Measurements from ENCODE around the gene CASP9.
A peak's percentile ranks its signal among the peaks of the same experiment; 100 is the strongest.
"Not testable (repeated sequence)": the region's sequence is repeated elsewhere in the genome, so short reads cannot be mapped to it uniquely, and the experiment has no call there.

The CASP9 gene

DNA sequence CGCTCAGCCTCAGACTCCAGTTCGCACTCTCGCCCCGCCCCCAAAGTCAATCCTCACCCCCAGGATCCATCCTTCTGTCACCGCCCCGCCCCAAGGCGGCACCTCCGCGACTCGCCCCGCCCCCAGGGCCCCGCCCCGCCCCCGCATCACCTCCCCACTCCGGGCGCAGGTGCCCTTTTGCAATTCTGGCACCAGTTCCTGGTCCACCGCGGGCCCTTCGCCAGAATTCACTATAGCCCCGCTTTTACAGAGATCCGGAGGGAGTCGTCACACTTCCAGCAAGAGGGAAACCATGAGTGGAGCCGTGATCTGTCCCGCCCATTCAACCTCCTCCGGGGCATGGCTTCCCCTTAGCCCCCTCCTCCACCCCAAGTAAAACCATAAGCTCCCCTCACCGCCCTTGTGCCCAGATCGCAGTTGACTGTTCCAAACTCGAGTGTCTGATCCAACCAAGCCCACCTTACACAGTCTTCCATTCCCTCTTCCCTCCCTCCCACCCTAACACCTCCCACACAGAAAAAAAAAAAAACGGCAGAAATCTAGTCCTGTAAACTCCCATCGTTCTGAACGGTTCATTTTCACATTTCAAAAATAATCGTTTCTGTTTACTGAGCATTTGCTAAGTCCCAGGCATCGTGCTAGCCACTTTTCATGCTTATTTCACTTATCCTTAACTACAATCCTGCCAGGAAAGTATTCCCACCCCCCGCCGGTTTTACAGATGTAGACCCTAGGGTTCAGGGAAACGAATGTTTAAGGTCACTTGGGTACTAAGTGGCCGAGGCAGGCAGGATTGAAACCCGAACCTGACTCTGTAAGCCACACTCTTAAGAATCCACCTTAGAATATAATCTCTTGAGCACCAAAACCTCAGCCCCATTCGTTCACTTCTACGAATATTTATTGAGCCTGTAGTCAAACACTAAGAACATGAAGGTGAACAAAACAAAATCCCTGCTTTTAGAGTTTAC is 1.3 kb upstream of the CASP9 start:
- peak; percentile 99 for DNase-seq

DNA sequence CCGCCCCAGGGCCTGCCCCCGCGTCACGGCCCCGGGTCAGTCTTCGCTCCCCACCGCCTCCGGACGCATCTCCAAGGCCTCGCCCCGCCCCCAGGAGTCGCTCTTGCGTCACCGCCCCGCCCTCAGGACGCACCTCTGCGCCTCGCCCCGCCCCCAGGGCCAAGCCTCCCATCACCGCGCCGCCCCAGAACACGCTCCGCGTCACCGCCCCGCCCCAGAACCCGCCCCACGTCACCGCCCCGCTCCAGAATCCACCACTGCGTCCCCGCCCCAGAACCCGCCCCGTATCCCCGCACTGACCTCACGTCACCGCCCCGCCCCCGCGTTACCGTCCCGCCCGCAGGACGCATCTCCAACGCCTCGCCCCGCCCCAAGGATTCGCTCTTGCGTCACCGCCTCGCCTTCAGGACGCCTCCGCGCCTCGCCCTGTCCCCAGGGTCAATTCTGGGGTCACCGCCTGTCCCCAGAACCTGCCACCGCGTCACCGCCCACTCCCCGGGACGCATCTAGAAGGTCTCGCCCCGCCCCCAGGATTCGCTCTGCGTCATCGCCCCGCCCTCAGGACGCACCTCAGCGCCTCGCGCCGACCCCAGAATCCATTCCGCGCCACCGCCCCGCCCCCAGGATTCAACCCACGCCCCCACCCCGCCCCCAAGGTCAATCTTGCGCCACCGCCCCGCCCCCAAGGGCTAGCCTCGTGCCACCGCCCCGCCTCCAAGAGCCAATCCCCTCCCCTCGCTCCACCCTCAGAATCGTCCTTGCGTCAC is 451 bp upstream of the CASP9 start:
- peak; percentile 98 for DNase-seq

DNA sequence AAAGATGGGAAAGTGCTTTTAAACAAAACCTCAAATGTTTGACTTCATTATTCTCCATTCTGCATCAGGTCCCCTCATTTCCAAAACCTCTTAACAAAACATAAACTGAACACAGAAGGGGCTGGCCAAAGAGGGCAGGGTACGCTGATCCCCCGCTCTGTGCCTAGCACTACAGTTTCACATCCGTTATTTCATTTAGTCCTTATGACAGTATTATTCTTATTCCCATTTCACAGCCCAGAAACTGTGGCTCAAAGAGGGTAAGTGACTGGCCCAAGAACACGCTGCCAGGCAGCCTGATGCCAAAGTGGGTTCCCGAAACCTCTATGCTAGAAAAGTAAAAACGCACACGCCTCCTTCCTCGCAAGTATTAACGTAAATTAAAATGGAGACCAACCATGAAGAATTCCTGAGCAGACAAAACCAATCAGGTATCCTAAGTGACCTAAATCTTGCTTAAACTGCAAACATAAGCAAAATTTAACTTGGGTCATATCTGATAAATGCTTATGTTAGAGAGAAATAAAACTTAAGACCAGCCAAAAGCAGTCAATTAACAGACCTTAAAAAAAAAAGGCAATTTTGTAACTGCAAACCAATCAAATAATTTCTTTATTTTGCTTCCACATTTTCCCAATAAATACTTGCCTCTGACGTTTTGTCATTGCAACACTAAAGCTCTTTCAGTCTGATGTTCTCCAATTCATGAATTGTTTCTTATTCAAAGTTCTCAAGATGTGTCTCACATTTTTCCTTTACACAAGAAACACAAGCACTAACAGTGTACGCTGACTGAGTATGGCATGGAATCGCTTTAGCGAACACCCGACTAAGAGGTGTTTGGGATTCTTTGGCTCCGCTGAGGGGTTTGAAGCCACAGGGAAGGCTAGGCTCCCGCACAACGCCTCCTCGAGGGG is 653 bp downstream of the CASP9 start:
- DNase-seq = no peak

DNA sequence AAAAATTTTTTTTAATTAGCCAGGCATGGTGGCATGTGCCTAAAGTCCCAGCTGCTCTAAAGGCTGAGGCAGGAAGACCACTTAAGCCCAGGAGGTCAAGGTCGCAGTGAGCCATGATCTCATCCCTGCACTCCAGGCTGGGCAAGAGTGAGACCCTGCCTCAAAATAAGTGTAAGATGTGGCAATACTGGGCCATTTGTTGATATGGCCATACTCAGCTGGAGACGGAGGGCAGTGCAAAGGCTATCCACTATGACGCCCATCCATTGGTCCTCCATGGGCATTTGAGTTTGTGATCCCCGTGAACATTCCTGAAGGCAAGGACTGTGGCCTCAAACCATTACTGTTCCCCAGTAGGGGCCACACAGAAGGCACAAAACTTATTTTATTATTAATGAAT is 1.5 kb downstream of the CASP9 start:
- DNase-seq = no peak

DNA sequence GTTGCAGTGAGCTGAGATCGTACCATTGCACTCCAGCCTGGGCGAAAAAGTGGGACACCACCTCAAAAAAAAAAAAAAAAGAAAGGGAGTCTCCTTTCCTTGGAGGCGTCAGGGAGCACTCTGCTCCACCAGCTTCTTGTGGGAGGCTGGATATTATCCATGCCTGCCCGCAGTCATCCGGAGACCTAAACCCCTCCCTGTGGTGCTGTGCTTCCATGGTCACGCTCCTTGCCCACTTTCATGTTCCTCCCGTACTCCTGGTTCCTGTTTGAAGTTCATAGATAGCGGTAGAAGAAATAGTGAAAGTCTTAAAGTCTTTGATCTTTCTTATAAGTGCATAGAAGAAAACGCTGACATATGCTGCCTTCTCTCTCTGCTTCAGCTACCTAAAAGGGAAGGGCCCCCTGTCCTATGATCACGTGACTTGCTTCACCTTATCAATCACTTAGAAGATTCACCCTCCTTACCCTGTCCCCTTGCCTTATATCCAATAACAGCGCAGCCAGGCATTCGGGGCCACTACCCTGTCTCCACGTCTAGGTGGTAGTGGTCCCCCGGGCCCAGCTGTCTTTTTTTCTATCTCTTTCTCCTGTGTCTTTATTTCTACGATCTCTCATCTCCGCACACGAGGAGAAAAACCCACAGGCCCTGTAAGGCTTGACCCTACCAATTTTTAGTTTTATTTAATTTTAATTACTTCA is 2.7 kb downstream of the CASP9 start:
- DNase-seq = not testable (repeated sequence)

DNA sequence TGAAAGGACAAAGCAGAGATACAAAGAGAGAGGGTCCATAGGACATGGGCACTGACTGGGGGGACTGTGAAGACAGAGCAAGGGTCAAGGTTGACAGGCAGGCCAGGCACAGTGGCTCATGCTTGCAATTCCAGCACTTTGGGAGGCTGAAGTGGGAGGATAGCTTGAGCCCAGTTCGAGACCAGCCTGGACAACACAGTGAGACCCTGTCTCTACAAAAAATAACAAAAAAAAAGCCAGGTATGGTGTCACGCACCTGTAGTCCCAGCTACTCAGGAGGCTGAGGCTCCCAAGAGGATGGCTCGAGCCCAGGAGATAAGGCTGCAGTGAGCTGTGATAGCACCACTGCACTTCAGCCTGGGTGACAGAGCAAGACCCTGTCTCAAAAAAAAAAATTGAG is 4.4 kb downstream of the CASP9 start:
- DNase-seq = no peak

DNA sequence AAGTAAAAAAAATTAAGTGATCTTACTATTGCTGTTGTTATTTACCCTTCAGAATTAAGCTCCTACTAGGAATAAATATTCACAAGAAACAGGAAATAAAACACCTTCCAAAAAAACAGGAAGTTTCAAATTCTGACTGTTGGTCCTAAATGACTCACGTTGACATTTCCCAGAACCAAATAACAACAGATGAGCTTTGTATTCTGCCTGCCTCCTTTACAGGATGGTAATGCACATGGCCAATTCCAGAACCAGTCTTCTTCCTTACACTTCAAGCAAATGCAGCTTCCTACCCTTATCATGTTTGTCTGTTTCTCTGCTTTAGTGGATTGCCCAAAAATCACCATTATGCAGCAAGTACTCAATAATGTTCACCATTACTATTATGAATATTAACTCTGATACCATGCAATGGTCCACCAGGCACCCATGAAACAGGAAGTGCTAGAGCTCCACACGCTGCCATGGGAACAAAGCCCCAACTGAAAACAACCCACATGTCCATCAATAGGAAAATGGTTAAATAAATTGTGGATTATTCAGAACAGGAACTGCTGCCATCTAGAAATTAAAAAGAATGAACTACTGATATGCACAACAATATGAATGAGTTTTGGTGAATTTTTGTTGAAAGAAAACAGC is 8.9 kb downstream of the CASP9 start:
- peak; percentile 7 for DNase-seq

DNA sequence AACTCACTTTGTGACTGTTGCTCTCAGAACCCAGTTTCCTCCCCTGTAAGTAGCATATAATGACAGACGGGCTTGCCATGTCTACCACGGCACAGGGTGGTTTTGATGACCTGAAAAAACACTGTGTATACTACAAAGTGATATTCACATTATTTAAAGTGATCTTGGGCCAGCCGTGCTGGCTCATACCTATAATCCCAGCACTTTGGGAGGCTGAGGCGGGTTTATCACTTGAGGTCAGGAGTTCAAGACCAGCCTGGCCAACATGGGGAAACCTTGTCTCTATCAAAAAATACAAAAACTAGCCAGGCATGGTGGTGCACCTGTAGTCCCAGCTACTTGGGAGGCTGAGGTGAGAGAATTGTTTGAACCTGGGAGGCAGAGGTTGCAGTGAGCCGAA is 9.5 kb downstream of the CASP9 start:
- DNase-seq = not testable (repeated sequence)

DNA sequence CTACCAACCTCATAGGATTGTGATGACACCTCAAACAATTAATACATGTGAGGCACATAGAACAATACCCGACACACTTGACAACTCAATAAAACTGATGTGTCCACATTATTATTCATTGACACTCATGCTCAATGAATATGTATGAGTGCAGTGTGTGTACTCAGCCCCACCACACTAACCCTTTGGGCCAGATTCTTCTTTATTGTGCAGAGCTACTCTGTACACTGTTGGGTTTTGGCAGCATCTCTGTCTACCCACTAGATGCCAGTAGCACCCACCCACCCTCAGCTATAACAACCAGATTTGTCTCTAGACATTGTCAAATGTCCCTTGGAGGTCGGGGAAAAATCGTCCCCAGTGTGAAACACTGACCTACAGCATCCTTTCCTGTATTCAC is 10.1 kb downstream of the CASP9 start:
- no peak for DNase-seq

DNA sequence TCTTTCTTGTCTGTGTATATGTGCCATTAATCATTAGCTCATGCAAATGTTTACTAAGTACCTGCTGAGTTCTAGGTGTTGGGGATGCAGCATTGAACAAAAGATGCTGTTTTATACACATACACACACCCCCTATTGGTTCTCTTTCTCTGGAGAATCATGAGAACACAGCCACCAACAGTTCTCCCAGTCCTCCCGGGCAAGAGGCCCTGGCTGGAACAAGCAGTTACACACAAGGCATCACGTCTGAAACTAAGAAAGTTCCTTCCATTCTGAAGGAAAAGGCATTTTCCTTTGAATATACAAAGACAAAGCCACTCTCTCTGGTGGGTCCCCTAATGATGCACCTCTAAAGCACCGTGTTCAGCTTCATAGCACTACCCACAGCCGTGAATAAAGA is 10.8 kb downstream of the CASP9 start:
- no peak for DNase-seq

DNA sequence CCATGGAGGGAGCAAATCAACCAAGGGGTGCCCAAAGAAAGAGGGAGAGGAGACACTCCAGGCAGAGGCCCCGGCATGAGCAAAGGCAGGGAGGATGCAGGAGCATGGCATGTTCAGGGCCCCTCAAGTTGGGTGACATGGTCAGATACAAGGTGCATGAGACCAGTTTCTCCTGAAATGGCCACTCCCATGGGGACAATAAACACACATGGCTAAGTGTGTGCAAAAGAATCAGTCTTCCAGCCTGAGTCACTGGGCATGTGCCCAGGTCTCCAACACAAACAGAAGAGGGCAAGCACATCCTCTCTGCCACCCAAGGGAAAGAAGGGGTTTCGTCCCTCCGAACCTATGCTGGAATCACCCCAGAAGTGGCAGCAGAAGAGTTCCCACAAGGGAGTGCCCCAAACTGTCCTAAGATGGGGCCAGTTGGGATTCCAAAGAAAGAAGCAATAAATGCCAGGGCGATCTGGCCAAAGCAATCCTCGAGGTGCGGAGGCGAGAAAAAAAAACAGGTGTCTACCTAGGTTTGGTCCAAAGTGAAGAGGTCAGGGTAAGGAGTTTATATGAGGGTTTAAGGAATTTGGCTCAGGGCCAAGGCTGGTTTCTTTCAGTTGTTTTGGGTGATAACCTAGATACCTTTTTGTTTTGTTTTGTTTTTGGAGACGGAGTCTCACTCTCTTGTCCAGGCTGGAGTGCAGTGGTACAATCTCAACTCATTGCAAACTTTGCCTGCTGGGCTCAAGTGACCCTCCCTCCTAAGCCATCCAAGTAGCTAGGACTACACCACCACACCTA is 13.2 kb downstream of the CASP9 start:
- no peak for DNase-seq

DNA sequence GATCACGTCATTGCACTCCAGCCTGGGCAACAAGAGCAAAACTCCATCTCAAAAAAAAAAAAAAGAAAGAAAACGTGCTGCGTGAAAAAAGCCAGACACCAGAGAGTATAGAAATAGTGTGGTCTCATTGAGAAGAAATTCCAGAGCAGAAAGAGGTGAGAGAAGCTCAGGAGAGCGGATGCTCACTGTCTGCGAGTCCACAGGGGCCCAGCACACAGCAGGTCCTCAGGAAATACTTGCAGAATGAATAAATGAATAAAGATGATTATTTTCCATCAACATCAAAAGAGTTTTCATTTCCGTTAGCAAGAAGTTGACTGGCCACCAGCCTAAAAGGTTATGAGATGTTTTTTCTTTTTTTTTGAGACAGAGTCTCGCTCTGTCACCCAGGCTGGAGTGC is 14.4 kb downstream of the CASP9 start:
- no peak for DNase-seq

DNA sequence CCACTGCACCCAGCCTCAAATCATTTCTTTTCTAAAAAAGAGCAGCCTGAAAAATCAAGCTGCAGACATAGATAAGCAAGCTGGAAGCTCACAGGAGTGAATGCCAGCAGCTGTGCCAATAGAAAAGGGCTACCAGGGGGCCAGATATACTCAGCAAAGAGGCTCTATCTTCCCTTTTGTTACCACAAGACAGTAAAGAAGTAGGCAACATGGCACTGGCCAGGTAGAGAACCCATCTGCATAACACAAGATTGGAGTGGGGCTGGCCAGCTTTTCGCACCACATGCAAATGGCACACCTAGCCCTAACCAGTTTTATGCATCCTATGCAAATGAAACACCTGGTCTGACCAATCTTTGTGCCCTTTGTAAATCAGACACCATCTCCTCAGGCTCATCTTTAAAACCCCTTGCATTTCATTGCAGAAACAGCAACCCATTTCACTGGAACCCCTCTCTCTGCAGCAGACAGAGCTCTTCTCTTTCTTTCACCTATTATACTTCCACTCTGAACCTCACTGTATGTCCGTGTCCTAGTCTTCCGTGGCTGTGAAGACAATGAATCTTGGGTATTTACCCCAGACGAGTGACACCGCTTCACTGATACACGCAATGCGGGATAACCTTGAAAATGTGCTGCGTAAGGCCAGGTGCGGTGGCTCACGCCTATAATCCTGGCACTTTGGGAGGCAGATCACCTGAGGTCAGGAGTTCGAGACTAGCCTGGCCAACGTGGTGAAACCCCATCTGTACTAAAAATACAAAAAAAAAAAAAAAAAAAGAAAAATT is 15.1 kb downstream of the CASP9 start:
- no peak for DNase-seq

DNA sequence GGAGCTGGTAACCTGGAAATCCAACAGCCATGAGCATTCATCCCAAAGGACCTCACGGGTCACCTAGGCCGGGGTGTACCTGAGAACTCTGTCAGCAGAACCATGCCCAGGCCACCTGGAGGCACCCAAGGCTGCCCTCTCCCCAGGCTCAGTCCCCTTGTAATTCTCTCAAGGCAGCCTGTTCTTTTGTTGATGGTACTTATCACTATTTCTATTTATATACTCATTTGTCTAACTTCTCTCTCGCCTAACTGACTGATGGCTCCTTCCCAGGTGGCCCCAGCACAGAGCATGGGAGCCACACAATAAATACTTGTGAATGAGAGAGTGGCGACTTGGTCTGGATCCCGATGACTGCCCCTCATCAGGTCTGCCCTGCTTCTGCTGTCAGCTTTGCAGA is 16.7 kb downstream of the CASP9 start:
- no peak for DNase-seq

DNA sequence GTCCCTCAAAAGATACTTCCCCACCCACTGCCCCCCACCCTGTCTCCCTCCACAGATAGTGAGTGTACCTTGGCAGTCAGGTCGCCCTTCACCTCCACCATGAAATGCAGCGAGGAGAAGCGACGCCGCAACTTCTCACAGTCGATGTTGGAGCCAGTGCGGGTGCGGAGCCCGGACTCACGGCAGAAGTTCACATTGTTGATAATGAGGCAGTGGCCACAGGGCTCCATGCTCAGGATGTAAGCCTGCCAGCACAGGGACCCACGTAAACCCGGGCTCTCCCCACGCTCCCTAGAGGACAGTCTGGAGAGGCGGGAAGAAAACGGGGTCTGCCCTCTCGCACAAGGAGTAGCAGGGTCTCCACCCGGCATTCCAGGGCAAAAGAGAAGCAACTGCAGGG is 17.2 kb downstream of the CASP9 start:
- DNase-seq = no peak

DNA sequence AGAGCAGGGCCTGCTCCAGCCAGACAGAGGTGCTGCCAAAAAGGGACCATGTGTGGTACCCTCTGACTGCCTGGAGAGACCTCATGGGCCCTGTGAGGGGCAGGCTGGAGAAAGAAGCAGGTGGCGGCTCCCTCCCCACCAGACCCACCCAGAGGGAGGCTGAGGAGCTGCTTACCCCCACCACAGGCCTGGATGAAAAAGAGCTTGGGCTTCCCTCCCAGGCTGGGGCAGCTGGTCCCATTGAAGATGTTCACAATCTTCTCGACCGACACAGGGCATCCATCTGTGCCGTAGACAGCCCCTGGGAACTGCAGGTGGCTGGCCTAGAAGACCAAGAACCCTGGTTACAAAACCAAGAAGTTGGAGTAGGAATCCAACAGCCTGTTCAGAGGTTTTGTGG is 19.6 kb downstream of the CASP9 start:
- no peak for DNase-seq

DNA sequence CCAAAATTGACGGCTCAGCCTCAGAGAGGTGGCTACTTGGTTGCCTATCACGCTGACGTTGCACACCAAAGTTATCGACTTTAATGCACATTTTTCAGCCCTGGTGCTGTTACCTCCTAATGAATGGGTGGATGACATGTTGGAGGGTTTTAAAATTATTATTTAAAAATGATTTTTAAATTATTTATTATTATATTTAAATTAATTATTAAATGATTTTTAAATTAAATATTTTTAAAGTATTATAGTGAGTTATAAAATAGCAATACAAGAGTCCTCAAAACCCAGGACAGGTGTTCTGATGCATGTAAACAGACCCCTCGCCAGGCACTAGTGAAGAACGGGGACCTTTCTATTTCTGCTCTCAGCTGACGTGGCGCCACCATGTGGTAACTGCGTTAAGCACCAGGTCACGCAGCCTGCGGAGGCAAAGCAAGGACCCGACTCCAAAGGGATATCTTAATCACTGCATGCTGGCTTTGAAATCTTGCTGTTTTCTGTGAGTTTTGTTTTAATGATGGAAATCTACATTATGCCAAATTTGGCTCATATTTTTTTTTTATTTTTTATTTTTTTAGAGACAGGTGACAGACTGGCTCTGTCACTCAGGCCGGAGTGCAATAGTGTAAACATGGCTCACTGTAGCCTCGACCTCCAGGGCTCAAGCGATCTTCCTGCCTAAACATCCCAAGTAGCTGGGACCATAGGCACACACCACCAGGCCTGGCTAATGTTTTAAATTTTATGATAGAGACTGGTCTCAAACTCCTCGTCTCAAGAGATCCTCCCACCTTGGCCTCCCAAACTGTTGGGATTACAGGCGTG is 22.6 kb downstream of the CASP9 start:
- DNase-seq = peak; percentile 28

DNA sequence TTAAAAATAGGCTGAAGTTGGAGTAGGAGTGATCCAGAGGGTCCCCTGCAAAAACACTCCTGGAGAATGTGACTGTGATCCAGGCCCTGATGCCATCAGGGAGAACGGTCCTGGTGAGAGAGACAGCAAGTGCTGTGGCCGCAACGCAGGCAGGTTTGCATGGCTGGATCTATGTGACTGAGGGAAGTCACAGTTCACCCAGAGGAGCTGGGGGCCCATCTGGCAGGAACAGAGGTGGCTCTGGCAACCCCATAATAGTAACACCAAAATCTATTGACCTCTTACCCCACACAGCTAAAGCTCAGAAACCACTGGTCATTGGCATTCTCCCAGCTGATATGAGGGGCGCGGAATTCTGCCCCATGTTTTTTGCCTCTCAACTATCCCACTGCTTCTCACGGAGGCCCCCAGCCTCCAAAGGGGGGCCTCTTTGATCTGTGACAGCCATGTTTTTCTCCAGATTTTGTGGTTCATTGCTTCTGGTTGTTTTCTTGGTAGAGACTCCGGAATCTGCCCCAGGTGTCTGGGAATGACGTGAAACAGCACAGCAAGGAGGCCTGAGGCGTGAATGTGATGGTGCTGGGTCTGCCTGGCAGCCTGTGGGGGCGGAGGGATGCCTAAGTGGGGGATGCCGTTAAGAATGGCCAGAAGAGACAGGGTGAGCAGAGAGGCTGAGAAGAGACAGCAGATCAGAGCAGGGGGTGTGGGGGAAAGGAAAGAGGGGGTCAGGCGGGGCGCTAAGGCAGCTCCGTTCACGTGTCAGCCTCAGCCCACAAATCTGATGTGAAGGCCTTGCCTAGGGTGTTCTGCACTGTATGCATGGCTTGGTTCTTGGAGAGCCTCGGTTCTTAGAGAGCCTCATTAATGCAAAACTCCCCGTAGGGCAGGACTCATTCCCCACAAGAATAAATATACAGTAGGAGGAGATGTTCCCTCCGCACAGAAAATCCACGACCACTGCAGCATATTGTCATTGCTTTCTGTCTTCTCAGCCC is 23.5 kb downstream of the CASP9 start:
- DNase-seq = no peak
